Fibroblast of villous mesenchyme (primary cell): ENCODE results near the gene GXYLT1. TPM values are rescaled to one million over a fixed set of nuclear protein-coding genes. Genes with fewer than 3 reads are reported as not detected.
"Not testable (repeated sequence)": the region's sequence is repeated elsewhere in the genome, so short reads cannot be mapped to it uniquely, and the experiment has no call there.

ENCODE experiments used
- DNase-seq: peaks from one replicate; pipeline ENCODE4 v3.0.0-alpha.2; 2010; ENCODE audit warnings: low read depth
- H3K4me3 ChIP-seq: 2 replicates; pipeline ENCODE4 v1.5.1; 2011; ENCODE audit warnings: low read depth, mild to moderate bottlenecking, low read length
- total RNA-seq: library from RNA; depleted of rRNA; stranded (reverse); fragments of >200 nt; gene quantifications from 2 replicates; pipeline ENCODE4 v1.2.3, GENCODE V29; 2012
- TF ChIP-seq, protein P1 (sequence below): IDR thresholded peaks from 2 replicates; pipeline ENCODE4 v1.5.1; 2012; ENCODE audit warnings: low read depth, mild to moderate bottlenecking, low read length; ENCODE audit not compliant: insufficient read depth

GXYLT1 gene
- total RNA-seq, 1 donor = 22.0 TPM

DNA sequence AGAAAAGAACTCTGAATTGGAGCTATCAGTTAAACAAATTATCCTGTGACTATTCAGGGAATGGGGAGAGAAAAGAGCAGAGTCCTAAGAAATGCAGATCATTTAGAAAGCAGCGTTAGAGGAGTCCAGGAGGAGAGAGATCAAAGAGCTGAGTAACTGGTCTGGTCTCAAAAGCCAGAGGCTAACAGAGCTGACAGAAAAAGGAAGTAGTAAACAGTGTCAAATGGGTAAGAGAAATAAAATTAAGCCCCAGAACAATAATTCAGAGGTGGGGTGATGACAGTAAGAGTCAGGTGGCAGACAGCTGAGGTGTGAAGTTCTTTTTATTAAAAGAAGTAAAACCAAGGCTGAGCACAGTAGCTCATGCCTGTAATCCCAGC, 19.3 kb downstream of the GXYLT1 start:
- H3K4me3 ChIP-seq = no peak overlapping the region
- TF ChIP-seq, protein P1, sequence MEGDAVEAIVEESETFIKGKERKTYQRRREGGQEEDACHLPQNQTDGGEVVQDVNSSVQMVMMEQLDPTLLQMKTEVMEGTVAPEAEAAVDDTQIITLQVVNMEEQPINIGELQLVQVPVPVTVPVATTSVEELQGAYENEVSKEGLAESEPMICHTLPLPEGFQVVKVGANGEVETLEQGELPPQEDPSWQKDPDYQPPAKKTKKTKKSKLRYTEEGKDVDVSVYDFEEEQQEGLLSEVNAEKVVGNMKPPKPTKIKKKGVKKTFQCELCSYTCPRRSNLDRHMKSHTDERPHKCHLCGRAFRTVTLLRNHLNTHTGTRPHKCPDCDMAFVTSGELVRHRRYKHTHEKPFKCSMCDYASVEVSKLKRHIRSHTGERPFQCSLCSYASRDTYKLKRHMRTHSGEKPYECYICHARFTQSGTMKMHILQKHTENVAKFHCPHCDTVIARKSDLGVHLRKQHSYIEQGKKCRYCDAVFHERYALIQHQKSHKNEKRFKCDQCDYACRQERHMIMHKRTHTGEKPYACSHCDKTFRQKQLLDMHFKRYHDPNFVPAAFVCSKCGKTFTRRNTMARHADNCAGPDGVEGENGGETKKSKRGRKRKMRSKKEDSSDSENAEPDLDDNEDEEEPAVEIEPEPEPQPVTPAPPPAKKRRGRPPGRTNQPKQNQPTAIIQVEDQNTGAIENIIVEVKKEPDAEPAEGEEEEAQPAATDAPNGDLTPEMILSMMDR = no peak
- DNase-seq = no peak

DNA sequence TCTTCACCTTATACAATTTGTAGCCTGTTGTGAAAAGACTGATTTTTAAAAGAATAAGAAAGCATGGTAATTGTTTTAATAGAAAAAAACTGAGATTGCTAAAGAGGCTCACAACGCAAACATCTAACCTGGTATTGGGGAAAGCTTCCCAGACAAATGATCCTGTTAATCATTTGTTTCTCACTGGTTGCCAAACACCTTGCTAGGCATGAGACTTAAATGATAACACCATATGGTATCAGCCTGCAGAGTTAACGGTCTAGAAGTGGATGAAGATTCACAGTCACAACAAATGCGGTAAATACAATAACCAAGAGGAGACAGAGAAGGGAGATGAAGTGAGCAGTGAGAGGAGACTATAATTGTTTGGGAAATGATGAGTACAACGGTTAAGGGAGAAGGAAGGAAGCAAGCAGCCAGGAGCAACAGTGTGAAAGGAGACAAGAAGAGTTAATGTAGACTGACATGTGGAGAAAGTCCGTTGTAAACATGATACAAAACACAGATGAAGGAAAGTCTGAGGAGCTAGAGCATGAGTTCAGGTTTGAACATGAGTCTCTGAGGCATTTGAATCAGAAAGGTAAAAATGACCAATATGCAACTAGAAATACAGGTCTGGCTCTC, 19.8 kb downstream of the GXYLT1 start:
- DNase-seq = no peak
- no peak overlapping the region for H3K4me3 ChIP-seq
- TF ChIP-seq, protein P1 = no peak

DNA sequence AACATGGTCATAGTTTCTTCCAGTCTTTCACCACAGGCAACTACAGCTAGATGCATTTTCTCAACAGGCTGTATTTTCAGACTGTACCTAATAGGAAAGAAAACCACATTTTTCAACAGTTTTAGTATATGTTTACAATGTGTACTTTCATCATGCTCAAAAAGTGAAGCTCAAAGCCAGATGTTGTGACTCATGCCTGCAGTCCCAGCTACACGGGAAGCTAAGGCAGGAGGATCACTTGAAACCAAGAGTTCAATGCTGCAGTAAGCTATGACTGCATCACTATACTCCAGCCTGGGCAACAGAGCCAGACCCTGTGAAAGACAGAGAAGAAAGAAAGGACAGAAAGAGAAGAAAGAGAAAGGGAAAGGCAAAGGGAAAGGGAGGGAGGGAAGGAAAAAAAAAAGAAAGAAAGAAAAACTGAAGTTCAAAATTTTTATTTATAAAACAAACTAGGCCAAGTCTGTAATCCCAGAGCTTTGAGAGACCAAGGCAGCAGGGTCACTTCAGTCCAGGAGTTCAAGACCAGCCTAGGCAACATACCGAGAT, 25.5 kb downstream of the GXYLT1 start:
- TF ChIP-seq, protein P1 = no peak
- peak; percentile 92 for DNase-seq
- no peak overlapping the region for H3K4me3 ChIP-seq

DNA sequence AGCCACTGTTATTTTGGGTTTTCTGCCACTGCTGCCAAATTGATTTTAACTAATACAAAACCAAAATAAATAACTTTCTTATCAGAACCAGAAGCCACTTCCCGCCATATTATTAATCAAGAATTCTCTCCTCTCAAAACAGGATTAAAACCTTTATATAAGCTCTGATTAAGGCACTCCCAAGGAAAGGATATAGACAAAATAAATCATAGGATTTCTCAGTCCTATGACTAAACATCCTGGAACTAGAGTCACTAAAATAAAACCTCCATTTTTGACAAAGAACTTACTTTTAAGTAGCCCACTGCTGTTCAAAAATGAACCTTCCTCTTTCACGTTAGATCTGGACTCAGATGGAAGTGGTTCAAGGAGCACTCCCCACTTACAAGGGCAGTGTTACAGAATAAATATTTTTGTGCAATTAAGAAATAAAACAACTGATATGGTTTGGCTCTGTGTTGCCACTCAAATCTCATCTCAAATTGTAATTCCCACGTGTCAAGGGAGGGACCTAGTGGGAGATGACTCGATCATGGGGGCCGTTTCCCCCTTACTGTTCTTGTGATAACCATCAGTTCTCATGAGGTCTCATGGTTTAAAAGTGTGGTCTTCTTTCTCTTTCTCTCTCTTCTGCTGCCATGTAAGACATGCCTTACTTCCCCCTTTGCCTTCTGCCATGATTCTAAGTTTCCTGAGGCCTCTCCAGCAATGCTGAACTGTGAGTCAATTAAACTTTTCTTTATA, 26.4 kb downstream of the GXYLT1 start:
- TF ChIP-seq, protein P1 = no peak
- no peak for DNase-seq
- no peak overlapping the region for H3K4me3 ChIP-seq

DNA sequence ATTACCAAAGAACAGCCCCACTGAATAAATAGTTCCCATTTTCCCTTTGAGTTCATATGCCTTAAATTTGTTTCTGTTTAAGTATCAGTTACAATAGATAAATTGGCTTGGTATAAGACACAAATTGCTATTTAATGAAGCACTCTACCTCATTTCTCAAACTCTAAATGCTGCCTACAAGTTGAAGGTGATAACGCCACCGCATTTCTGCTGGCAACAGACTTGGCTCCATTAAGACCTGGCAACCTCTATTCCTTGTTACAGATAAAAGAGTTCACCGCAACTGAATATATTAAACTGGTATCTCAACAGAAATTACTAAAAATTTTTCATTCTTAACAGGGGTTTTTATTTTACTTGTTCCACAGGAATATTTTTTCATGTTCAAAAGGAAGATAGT, 35.6 kb downstream of the GXYLT1 start:
- no peak overlapping the region for H3K4me3 ChIP-seq
- no peak for DNase-seq
- TF ChIP-seq, protein P1 = no peak

DNA sequence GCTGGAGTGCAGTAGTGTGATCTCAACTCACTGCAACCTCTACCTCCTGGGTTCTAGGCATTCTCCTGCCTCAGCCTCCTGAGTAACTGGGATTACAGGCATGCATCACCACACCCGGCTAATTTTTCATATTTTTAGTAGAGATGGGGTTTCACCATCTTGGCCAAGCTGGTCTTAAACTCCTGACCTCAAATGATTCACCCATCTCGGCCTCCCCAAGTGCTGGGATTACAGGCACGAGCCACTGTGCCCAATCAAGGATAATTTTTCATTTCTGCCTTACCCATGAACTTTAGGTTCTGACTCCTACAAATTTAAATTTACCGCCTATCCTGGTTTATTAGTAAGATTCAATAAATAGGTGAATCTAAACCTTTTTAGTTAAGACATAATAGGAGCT, 37.9 kb downstream of the GXYLT1 start:
- not testable (repeated sequence) for H3K4me3 ChIP-seq, DNase-seq

DNA sequence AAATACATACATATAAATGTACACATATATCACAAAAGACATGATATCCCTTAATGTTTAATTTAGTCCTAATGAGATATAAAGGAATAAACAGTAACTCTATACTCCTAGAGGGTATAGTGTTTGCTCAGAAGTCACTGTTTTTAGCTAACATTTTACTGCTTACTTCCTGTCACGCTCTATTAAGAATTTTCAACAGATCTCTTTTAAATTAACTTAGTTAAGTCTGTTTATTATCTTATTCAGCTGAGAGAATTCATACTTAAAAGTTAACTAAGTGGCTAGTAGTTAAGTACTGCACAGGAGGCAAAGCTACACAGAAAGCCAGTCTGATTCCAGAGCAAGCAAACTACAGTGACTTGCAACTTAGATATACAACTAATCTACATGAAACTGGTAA, 39.9 kb downstream of the GXYLT1 start:
- no peak for DNase-seq
- TF ChIP-seq, protein P1 = no peak
- H3K4me3 ChIP-seq = no peak overlapping the region
